Liver (tissue), 9 donors: ENCODE measurements around the gene LEF1. TPM values are rescaled to one million over a fixed set of nuclear protein-coding genes. Genes with fewer than 3 reads are reported as not detected.
A peak's percentile ranks its signal among the peaks of the same experiment; 100 is the strongest.

ENCODE experiments used
- DNase-seq: peaks from one replicate; pipeline ENCODE4 v3.0.0-alpha.2; 2017; ENCODE audit warnings: low spot score
- H3K27ac ChIP-seq, 2 donors: one replicate each; pipeline ENCODE4 v1.7.0; 2013; ENCODE audit warnings: inconsistent platforms in 2 of 2, low read length in 2 of 2, control low read depth in 1 of 2, low read depth in 1 of 2, mild to moderate bottlenecking in 1 of 2
- H3K27me3 ChIP-seq, 4 donors: one replicate each; pipeline versions ENCODE4 v1.6.1 to v1.7.0; 2013; ENCODE audit warnings: low read length in 3 of 4, inconsistent platforms in 1 of 4, mild to moderate bottlenecking in 1 of 4, moderate library complexity in 1 of 4; ENCODE audit not compliant: control insufficient read depth in 4 of 4, insufficient read depth in 4 of 4
- H3K36me3 ChIP-seq, 4 donors: one replicate each; pipeline versions ENCODE4 v1.6.1 to v1.7.0; 2013; ENCODE audit warnings: low read length in 3 of 4, mild to moderate bottlenecking in 3 of 4, low read depth in 1 of 4, moderate library complexity in 1 of 4; ENCODE audit not compliant: control insufficient read depth in 4 of 4, insufficient read depth in 3 of 4
- H3K4me1 ChIP-seq, 4 donors: one replicate each; pipeline versions ENCODE4 v1.6.1 to v1.7.0; 2013; ENCODE audit warnings: low read length in 3 of 4, mild to moderate bottlenecking in 3 of 4, moderate library complexity in 1 of 4; ENCODE audit not compliant: control insufficient read depth in 4 of 4, insufficient read depth in 4 of 4
- H3K4me3 ChIP-seq, 3 donors: one replicate each; pipeline versions ENCODE4 v1.6.1 to v1.7.0; 2013; ENCODE audit warnings: low read length in 3 of 3, control low read depth in 1 of 3, low read depth in 1 of 3, mild to moderate bottlenecking in 1 of 3
- H3K9ac ChIP-seq, 2 donors: one replicate each; pipeline ENCODE4 v1.7.0; 2013; ENCODE audit warnings: low read length in 2 of 2, mild to moderate bottlenecking in 2 of 2, moderate library complexity in 2 of 2, control low read depth in 1 of 2, low read depth in 1 of 2
- H3K9me3 ChIP-seq, 4 donors: one replicate each; pipeline versions ENCODE4 v1.6.1 to v1.7.0; 2013; ENCODE audit warnings: low read length in 3 of 4; ENCODE audit not compliant: control insufficient read depth in 4 of 4
- EGR1 ChIP-seq, 2 donors: IDR thresholded peaks; 2 replicates each; pipeline ENCODE4 v1.6.1; 2016 to 2018; ENCODE audit warnings: antibody characterized with exemption in 2 of 2, low read depth in 2 of 2
- FOXA2 ChIP-seq: IDR thresholded peaks from 2 replicates; pipeline ENCODE4 v1.6.1; 2016; ENCODE audit warnings: antibody characterized with exemption
- NR2F2 ChIP-seq: IDR thresholded peaks from 2 replicates; pipeline ENCODE4 v1.6.1; 2016; ENCODE audit warnings: antibody characterized with exemption
- RAD21 ChIP-seq, 2 donors: IDR thresholded peaks; 2 replicates each; pipeline ENCODE4 v1.6.1; 2016; ENCODE audit warnings: antibody characterized with exemption in 2 of 2, mild to moderate bottlenecking in 2 of 2
- RXRA ChIP-seq, 2 donors: IDR thresholded peaks; 2 replicates each; pipeline ENCODE4 v1.6.1; 2017 to 2018; ENCODE audit warnings: antibody characterized with exemption in 2 of 2, mild to moderate bottlenecking in 1 of 2
- SP1 ChIP-seq: IDR thresholded peaks from 2 replicates; pipeline ENCODE4 v1.6.1; 2018; ENCODE audit warnings: antibody characterized with exemption, mild to moderate bottlenecking
- TAF1 ChIP-seq: conservative IDR thresholded peaks from 2 replicates; pipeline ENCODE4 v1.6.1; 2016; ENCODE audit warnings: antibody characterized with exemption, mild to moderate bottlenecking
- YY1 ChIP-seq: IDR thresholded peaks from 2 replicates; pipeline ENCODE4 v1.6.1; 2016; ENCODE audit warnings: antibody characterized with exemption, mild to moderate bottlenecking
- WGBS: extraction: QIAGEN DNeasy Blood & Tissue Kit; methylation state at CpG from one replicate; pipeline ENCODE4 v1.1.7; 2013; 5-methylcytosine and 5-hydroxymethylcytosine counted together
- polyA plus RNA-seq, 2 donors: library from polyadenylated mRNA; stranded (reverse) in 1 of 2; unstranded in 1 of 2; fragments of 200-250 nt in 1 of 2; fragments of >200 nt in 1 of 2; fragmentation: Nextera tagmentation in 1 of 2; extraction: Ambion mirVana in 1 of 2; gene quantifications; one replicate each; pipeline versions ENCODE4 v1.2.1 to v1.2.3, GENCODE V29; 2013 to 2015
- total RNA-seq, 2 donors: library from RNA; depleted of rRNA; stranded (reverse); fragments of >200 nt; gene quantifications; one replicate each; pipeline ENCODE4 v1.2.3, GENCODE V29; 2014
- TF ChIP-seq, protein P1 (sequence below): IDR thresholded peaks from 2 replicates; pipeline ENCODE4 v1.6.1; 2016; ENCODE audit warnings: antibody characterized with exemption
- TF ChIP-seq, protein P2 (sequence below): IDR thresholded peaks from 2 replicates; pipeline ENCODE4 v1.6.1; 2016; ENCODE audit warnings: antibody characterized with exemption, mild to moderate bottlenecking
- TF ChIP-seq, protein P3 (sequence below): IDR thresholded peaks from 2 replicates; pipeline ENCODE4 v1.6.1; 2016; ENCODE audit warnings: antibody characterized with exemption
- donor health status: healthy.
- donor health status: healthy.
- donor health status: healthy.
- donor health status: healthy.
- donor health status: healthy.

LEF1 gene
- total and polyA plus RNA-seq, 4 donors = 0.22 to 6.4 (median 0.46) TPM

DNA sequence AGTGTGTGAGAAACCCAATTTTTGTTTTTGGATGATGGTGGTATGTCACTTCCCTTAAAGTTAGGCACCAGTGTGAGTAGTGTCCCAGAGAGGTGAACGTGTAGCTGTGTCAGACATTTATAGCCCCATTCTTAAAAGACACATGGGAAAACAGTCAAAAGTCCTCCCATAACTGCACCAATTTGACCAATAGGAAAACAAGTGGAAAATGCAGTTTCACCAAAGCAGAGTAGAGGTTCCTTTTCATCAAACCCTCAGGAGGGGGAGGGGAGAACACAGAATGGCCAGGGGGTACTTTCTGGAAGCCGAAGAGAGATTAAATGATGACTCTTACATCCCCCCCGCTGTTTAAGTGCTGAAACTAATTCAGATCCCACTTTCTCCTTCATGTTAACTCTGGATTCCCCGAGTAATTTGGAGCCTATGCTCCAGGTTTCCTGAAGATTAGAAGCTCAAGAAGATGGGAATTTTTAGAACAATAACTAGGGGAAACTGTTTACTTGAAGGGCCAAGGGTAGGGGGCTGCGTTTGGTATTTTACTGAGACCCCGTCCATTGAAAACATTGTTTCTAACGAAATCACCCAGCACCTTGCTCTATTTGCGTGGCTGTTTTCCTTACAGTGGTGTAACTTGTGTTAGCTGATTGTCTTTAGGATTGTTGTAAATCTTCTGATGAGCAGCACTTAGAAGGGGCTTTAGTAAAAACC, 2.1 kb upstream of the LEF1 start:
- H3K27ac ChIP-seq = no peak overlapping the region
- H3K36me3 ChIP-seq = no peaks in the 10 kb centered on the region
- no peak overlapping the region for H3K4me3 ChIP-seq
- no peak for TF ChIP-seq FOXA2
- TF ChIP-seq TAF1 = no peak
- TF ChIP-seq, protein P1, sequence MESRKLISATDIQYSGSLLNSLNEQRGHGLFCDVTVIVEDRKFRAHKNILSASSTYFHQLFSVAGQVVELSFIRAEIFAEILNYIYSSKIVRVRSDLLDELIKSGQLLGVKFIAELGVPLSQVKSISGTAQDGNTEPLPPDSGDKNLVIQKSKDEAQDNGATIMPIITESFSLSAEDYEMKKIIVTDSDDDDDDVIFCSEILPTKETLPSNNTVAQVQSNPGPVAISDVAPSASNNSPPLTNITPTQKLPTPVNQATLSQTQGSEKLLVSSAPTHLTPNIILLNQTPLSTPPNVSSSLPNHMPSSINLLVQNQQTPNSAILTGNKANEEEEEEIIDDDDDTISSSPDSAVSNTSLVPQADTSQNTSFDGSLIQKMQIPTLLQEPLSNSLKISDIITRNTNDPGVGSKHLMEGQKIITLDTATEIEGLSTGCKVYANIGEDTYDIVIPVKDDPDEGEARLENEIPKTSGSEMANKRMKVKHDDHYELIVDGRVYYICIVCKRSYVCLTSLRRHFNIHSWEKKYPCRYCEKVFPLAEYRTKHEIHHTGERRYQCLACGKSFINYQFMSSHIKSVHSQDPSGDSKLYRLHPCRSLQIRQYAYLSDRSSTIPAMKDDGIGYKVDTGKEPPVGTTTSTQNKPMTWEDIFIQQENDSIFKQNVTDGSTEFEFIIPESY = no peak
- TF ChIP-seq, protein P2, sequence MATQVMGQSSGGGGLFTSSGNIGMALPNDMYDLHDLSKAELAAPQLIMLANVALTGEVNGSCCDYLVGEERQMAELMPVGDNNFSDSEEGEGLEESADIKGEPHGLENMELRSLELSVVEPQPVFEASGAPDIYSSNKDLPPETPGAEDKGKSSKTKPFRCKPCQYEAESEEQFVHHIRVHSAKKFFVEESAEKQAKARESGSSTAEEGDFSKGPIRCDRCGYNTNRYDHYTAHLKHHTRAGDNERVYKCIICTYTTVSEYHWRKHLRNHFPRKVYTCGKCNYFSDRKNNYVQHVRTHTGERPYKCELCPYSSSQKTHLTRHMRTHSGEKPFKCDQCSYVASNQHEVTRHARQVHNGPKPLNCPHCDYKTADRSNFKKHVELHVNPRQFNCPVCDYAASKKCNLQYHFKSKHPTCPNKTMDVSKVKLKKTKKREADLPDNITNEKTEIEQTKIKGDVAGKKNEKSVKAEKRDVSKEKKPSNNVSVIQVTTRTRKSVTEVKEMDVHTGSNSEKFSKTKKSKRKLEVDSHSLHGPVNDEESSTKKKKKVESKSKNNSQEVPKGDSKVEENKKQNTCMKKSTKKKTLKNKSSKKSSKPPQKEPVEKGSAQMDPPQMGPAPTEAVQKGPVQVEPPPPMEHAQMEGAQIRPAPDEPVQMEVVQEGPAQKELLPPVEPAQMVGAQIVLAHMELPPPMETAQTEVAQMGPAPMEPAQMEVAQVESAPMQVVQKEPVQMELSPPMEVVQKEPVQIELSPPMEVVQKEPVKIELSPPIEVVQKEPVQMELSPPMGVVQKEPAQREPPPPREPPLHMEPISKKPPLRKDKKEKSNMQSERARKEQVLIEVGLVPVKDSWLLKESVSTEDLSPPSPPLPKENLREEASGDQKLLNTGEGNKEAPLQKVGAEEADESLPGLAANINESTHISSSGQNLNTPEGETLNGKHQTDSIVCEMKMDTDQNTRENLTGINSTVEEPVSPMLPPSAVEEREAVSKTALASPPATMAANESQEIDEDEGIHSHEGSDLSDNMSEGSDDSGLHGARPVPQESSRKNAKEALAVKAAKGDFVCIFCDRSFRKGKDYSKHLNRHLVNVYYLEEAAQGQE = no peak
- no peak for TF ChIP-seq RAD21 (IDR thresholded peaks at IDR 0.05)
- TF ChIP-seq EGR1 (IDR thresholded peaks at IDR 0.05; ENCODE audit: low read depth in 2 of 2) = no peak
- no peak for TF ChIP-seq SP1
- TF ChIP-seq YY1 = no peak
- no peak overlapping the region for H3K9ac ChIP-seq
- no peak for DNase-seq
- peaks cover 22 to 47% (median 33%) of the 10 kb centered on the region in 4 donors for H3K4me1 ChIP-seq
- H3K9me3 ChIP-seq = no peaks in the 10 kb centered on the region
- whole genome bisulfite sequencing = 7% methylated on average over 8 of the region's 8 CpGs
- peaks cover 9 to 35% (median 17%) of the 10 kb centered on the region in 4 donors for H3K27me3 ChIP-seq

DNA sequence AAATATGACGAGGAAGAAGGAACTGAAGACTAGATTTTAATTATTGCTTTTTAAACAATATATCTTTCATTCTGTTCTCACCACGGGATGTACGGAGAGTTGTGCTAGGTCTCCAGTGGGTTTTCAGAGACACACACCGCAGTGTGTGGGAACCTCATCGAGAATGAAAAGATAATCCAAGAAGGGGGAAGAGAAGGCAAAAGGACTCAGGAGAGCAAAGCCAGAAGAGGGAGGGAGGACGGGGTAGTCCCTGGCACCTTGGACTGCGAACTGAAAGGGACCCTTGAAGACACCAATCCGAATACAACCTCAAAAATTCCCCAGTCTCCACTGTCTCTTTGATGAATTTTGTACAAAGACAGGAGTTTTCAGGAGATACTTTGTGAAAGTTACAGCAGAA, 932 bp upstream of the LEF1 start:
- H3K9ac ChIP-seq = no peak overlapping the region
- no peak overlapping the region for H3K27ac ChIP-seq
- no peak for DNase-seq
- H3K4me1 ChIP-seq = peaks cover 22 to 47% (median 33%) of the 10 kb centered on the region in 4 donors
- 18% methylated on average over 8 of the region's 8 CpGs for WGBS
- H3K27me3 ChIP-seq = peaks cover 7 to 28% (median 22%) of the 10 kb centered on the region in 4 donors
- no peak for TF ChIP-seq SP1
- no peak for TF ChIP-seq EGR1 (IDR thresholded peaks at IDR 0.05; ENCODE audit: low read depth in 2 of 2)
- TF ChIP-seq FOXA2 = no peak
- TF ChIP-seq RXRA (IDR thresholded peaks at IDR 0.05) = no peak
- TF ChIP-seq TAF1 = no peak
- no peak for TF ChIP-seq YY1
- TF ChIP-seq, protein P3, sequence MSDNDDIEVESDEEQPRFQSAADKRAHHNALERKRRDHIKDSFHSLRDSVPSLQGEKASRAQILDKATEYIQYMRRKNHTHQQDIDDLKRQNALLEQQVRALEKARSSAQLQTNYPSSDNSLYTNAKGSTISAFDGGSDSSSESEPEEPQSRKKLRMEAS = no peak
- no peaks in the 10 kb centered on the region for H3K36me3 ChIP-seq
- H3K9me3 ChIP-seq = no peaks in the 10 kb centered on the region
- H3K4me3 ChIP-seq = no peak overlapping the region

DNA sequence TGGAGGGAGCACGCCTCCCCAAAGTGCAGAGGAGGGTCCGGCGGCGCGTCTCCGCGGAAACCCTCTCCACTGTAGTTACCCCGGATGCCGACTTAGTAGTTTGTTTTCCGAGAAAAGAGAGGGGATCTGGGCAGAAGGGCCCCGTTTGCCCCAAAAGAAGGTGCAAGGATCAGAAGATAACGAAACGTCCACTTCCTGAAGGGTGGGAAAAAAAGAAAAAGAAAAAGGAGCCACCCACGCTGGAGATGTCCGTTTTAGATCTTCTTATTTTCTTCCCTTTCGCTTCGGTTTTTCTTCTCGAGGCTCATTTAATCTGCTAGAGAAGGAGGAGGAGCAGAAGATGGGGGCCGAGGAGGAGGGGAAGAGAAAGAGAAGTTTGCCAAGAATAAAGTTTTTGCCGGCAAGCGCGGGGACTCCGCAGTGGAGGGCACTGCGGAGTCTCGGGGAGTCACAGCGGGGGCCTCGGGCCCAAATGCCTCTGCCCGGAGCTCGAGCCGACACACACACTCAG, 517 bp downstream of the LEF1 start:
- WGBS = under 1% methylated on average over 30 of the region's 30 CpGs
- Histone ChIP-seq H3K9me3 (no peaks in the 10 kb centered on the region), H3K36me3 (no peaks in the 10 kb centered on the region), H3K27ac (no peak overlapping the region), H3K27me3 (peaks cover 5 to 28% (median 22%) of the 10 kb centered on the region in 4 donors), H3K9ac (peak overlapping the region in 1 of 2 donors; percentile 29), H3K4me3 (peak overlapping the region; percentile 21 to 66 (median 65)), H3K4me1 (peaks cover 22 to 42% (median 29%) of the 10 kb centered on the region in 4 donors)
- no peak for DNase-seq
- TF ChIP-seq NR2F2 (no peak), TAF1 (no peak)
